ENCODE data around the gene UMAD1. TPM values are rescaled to one million over a fixed set of nuclear protein-coding genes. Genes with fewer than 3 reads are reported as not detected.

Gene UMAD1
- total and polyA plus RNA-seq, 2 donors (not counting 3 experiments of a cell fraction or from before 2014, with no cell fraction given), result 5.6 to 6.6 TPM

DNA sequence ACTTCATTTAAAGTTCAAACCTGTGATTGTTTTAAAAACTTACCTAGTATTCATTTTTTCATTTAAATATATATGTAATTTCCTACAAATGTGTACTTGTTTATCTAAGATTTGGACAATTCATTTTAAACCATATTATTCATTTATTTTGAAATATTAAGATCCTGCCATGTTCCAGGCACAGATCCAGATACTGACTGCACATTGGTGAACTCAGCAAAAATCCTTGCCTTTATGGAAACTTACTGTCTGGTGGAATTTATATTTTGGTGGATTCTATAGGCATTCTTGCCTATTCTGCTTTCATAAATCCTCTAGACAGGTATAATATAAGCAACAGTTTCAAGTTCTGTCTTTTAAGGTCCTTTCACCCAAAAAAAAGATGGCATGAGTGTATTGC, 126.1 kb downstream of the UMAD1 start:
- Histone ChIP-seq H4K20me1 (replicated peaks; ENCODE audit: control insufficient read depth, extremely low read depth, insufficient read depth, low read length) (no peaks in the 10 kb centered on the region), H3K27ac (ENCODE audit: insufficient read depth, low read depth, low read length) (no peak overlapping the region), H3K4me1 (ENCODE audit: control insufficient read depth, extremely low read depth, insufficient read depth, low read length) (peaks cover 6% of the 10 kb centered on the region), H3K79me2 (ENCODE audit: control insufficient read depth, insufficient read depth, low read length) (no peaks in the 10 kb centered on the region), H3K36me3 (ENCODE audit: control insufficient read depth in 2 of 2, extremely low read depth in 1 of 2, insufficient read depth in 2 of 2, low read length in 2 of 2) (no peaks in the 10 kb centered on the region), H3K27me3 (ENCODE audit: control insufficient read depth in 2 of 2, insufficient read depth in 2 of 2, low read length in 2 of 2) (no peaks in the 10 kb centered on the region), H3K9ac (replicated peaks; ENCODE audit: extremely low read depth, insufficient read depth, low read length) (no peak overlapping the region), H3K4me3 (replicated peaks in 1 of 3; ENCODE audit: insufficient read depth in 1 of 3, low read depth in 1 of 3, low read length in 3 of 3) (no peak overlapping the region), H3K9me1 (replicated peaks; ENCODE audit: control insufficient read depth, extremely low read depth, insufficient read depth, low read length) (no peaks in the 10 kb centered on the region), H3K9me3 (replicated peaks; ENCODE audit: control insufficient read depth, insufficient read depth, low read length) (no peaks in the 10 kb centered on the region), H2AFZ (ENCODE audit: low read depth, low read length) (no peak overlapping the region), H3K4me2 (ENCODE audit: insufficient read depth, low read length) (no peak overlapping the region)
- intact Hi-C loops (cut with micrococcal nuclease), result no loop called here
- dilution Hi-C loops (cut with MboI; ENCODE audit: extremely low pct_ligation_motif_present, low sequenced_read_pairs), result no loop called here
- FAIRE-seq (no peak), DNase-seq (ENCODE audit: low read depth, low spot score) (no peak)
- CTCF ChIA-PET, result interaction anchor here (2.1 to 6.6 kb wide), 3 partner anchors 13 to 269 kb away, joined by 5 to 56 read pairs (median 12); no protein-coding TSS in a partner anchor
- BruUV-seq (replicated peaks), result no TSS peak
- POLR2A ChIA-PET, result no interaction called here
- TF ChIP-seq, protein P1, sequence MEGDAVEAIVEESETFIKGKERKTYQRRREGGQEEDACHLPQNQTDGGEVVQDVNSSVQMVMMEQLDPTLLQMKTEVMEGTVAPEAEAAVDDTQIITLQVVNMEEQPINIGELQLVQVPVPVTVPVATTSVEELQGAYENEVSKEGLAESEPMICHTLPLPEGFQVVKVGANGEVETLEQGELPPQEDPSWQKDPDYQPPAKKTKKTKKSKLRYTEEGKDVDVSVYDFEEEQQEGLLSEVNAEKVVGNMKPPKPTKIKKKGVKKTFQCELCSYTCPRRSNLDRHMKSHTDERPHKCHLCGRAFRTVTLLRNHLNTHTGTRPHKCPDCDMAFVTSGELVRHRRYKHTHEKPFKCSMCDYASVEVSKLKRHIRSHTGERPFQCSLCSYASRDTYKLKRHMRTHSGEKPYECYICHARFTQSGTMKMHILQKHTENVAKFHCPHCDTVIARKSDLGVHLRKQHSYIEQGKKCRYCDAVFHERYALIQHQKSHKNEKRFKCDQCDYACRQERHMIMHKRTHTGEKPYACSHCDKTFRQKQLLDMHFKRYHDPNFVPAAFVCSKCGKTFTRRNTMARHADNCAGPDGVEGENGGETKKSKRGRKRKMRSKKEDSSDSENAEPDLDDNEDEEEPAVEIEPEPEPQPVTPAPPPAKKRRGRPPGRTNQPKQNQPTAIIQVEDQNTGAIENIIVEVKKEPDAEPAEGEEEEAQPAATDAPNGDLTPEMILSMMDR (IDR thresholded peaks at IDR 0.05; ENCODE audit: extremely low read depth in 1 of 2, insufficient read depth in 1 of 2, low read depth in 1 of 2, low read length in 2 of 2), result no peak
- TF ChIP-seq, protein P2, sequence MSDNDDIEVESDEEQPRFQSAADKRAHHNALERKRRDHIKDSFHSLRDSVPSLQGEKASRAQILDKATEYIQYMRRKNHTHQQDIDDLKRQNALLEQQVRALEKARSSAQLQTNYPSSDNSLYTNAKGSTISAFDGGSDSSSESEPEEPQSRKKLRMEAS (IDR thresholded peaks at IDR 0.05; ENCODE audit: insufficient read depth, insufficient read length), result no peak
- TF ChIP-seq EZH2 (IDR thresholded peaks at IDR 0.05; ENCODE audit: borderline replicate concordance, low read depth, low read length, severe bottlenecking), result no peak
- no peak for TF ChIP-seq MYC (IDR thresholded peaks at IDR 0.05; ENCODE audit: low read depth, low read length)
- TF ChIP-seq POLR2A (IDR thresholded peaks at IDR 0.05; ENCODE audit: low read depth, low read length), result no peak
- TF ChIP-seq POLR2AphosphoS5 (IDR thresholded peaks at IDR 0.05; ENCODE audit: insufficient read depth, low read depth, low read length), result no peak
- TF ChIP-seq GATA2 (IDR thresholded peaks at IDR 0.05; ENCODE audit: insufficient read depth, insufficient read length, low read depth, low read length), result no peak
- TF ChIP-seq JUN (IDR thresholded peaks at IDR 0.05; ENCODE audit: borderline replicate concordance, insufficient read depth, insufficient read length, low read depth), result no peak
- no peak for TF ChIP-seq FOS (IDR thresholded peaks at IDR 0.05; ENCODE audit: borderline replicate concordance, insufficient read depth, low read length)
